Measurements from ENCODE around the gene UNCX.

GRCh38 chr7:1256621-1257020 lies 23.9 kb downstream of the UNCX start:
- TF ChIP-seq CTCF (IDR thresholded peaks at IDR 0.05) = no peak
- TF ChIP-seq POLR2A (IDR thresholded peaks at IDR 0.05) = no peak
